HG03280 (cell line): ENCODE results near the gene ZNF302.
"Not testable (repeated sequence)": the region's sequence is repeated elsewhere in the genome, so short reads cannot be mapped to it uniquely, and the experiment has no call there.

ENCODE experiments used
- ATAC-seq: cut with Tn5 transposase; IDR thresholded peaks from one replicate; pipeline ENCODE4 v1.9.1; 2021; ENCODE audit warnings: mild to moderate bottlenecking, moderate library complexity; ENCODE audit not compliant: unreplicated experiment

ZNF302 gene

GRCh38 chr19:34669305-34669704 lies 8.2 kb upstream of the ZNF302 start:
- no peak for ATAC-seq

- no peak for ATAC-seq
Measured at GRCh38 chr19:34671972-34672371, 5.5 kb upstream of the ZNF302 start.

GRCh38 chr19:34673590-34673989 lies 3.9 kb upstream of the ZNF302 start:
- ATAC-seq: no peak

GRCh38 chr19:34675250-34675649 lies 2.2 kb upstream of the ZNF302 start:
- ATAC-seq: no peak

GRCh38 chr19:34675919-34676318 lies 1.6 kb upstream of the ZNF302 start:
- ATAC-seq: no peak

GRCh38 chr19:34676697-34677385 lies 637 bp upstream of the ZNF302 start, which contains the start of gene SCGB2B2:
SCGB2B2 (minus strand) TSS chr19:34677159; CDS start chr19:34594563, 82,596 bp downstream.
- ATAC-seq: peak; percentile 49

- no peak for ATAC-seq
Measured at GRCh38 chr19:34678085-34678412, 571 bp downstream of the ZNF302 start.

GRCh38 chr19:34678421-34678820 lies 943 bp downstream of the ZNF302 start:
- no peak for ATAC-seq

- no peak for ATAC-seq
Measured at GRCh38 chr19:34681478-34681877, 4.0 kb downstream of the ZNF302 start.

GRCh38 chr19:34685266-34685665 lies 7.8 kb downstream of the ZNF302 start:
- not testable (repeated sequence) for ATAC-seq

GRCh38 chr19:34686455-34686854 lies 9.0 kb downstream of the ZNF302 start:
- no peak for ATAC-seq

GRCh38 chr19:34687348-34687747 lies 9.9 kb downstream of the ZNF302 start:
- no peak for ATAC-seq

GRCh38 chr19:34688592-34688991 lies 11.1 kb downstream of the ZNF302 start:
- ATAC-seq: no peak

- no peak for ATAC-seq
Measured at GRCh38 chr19:34690372-34690771, 12.9 kb downstream of the ZNF302 start.

- ATAC-seq: no peak
Measured at GRCh38 chr19:34692549-34692948, 15.1 kb downstream of the ZNF302 start.

GRCh38 chr19:34707661-34708060 lies 30.2 kb downstream of the ZNF302 start:
- no peak for ATAC-seq

- no peak for ATAC-seq
Measured at GRCh38 chr19:34711890-34712289, 34.4 kb downstream of the ZNF302 start.

- no peak for ATAC-seq
Measured at GRCh38 chr19:34712395-34713261, 35.1 kb downstream of the ZNF302 start.

- ATAC-seq: no peak
Measured at GRCh38 chr19:34713262-34713637, 35.8 kb downstream of the ZNF302 start.

- no peak for ATAC-seq
Measured at GRCh38 chr19:34715357-34715756, 37.9 kb downstream of the ZNF302 start.

- no peak for ATAC-seq
Measured at GRCh38 chr19:34722353-34722752, 44.9 kb downstream of the ZNF302 start.

- no peak for ATAC-seq
Measured at GRCh38 chr19:34725400-34725799, 47.9 kb downstream of the ZNF302 start.
